Fibroblast of villous mesenchyme (primary cell): ENCODE measurements around the gene HKDC1. TPM values are rescaled to one million over a fixed set of nuclear protein-coding genes. Genes with fewer than 3 reads are reported as not detected.
"Not testable (repeated sequence)": the region's sequence is repeated elsewhere in the genome, so short reads cannot be mapped to it uniquely, and the experiment has no call there.

Experiments
- DNase-seq: peaks from one replicate; pipeline ENCODE4 v3.0.0-alpha.2; 2010; ENCODE audit warnings: low read depth
- H3K4me3 ChIP-seq: 2 replicates; pipeline ENCODE4 v1.5.1; 2011; ENCODE audit warnings: low read depth, mild to moderate bottlenecking, low read length
- CTCF ChIP-seq: IDR thresholded peaks from 2 replicates; pipeline ENCODE4 v1.5.1; 2012; ENCODE audit warnings: low read depth, mild to moderate bottlenecking, low read length; ENCODE audit not compliant: insufficient read depth
- total RNA-seq: library from RNA; depleted of rRNA; stranded (reverse); fragments of >200 nt; gene quantifications from 2 replicates; pipeline ENCODE4 v1.2.3, GENCODE V29; 2012

HKDC1 gene
- total RNA-seq, 1 donor, result 0.43 TPM

- DNase-seq, result no peak
- H3K4me3 ChIP-seq, result no peak overlapping the region
- no peak for TF ChIP-seq CTCF
Observed at GRCh38 chr10:69275444-69275843, 55.3 kb downstream of the HKDC1 start.

- H3K4me3 ChIP-seq, result no peak overlapping the region
- no peak for DNase-seq
- TF ChIP-seq CTCF, result no peak
Observed at GRCh38 chr10:69276503-69276902, 56.4 kb downstream of the HKDC1 start.

- DNase-seq, result peak; percentile 55
- no peak for TF ChIP-seq CTCF
- H3K4me3 ChIP-seq, result no peak within 1 kb of the TSS
Observed at GRCh38 chr10:69278446-69278963, 58.4 kb downstream of the HKDC1 start, which contains the start of gene HK1. Gene HK1, plus strand, starts transcription at chr10:69278496.

GRCh38 chr10:69279110-69279509, 59.0 kb downstream of the HKDC1 start:
- H3K4me3 ChIP-seq, result no peak overlapping the region
- no peak for DNase-seq
- no peak for TF ChIP-seq CTCF

GRCh38 chr10:69281507-69282413, 61.6 kb downstream of the HKDC1 start:
- no peak for TF ChIP-seq CTCF
- no peak overlapping the region for H3K4me3 ChIP-seq
- DNase-seq, result no peak

GRCh38 chr10:69284402-69284801, 64.3 kb downstream of the HKDC1 start:
- H3K4me3 ChIP-seq, DNase-seq: not testable (repeated sequence)

GRCh38 chr10:69285699-69286098, 65.6 kb downstream of the HKDC1 start:
- no peak for TF ChIP-seq CTCF
- DNase-seq, result no peak
- no peak overlapping the region for H3K4me3 ChIP-seq
